Measurements from ENCODE around the gene MAGEA2B.
"Not testable (repeated sequence)": the region's sequence is repeated elsewhere in the genome, so short reads cannot be mapped to it uniquely, and the experiment has no call there.

Gene MAGEA2B, protein sequence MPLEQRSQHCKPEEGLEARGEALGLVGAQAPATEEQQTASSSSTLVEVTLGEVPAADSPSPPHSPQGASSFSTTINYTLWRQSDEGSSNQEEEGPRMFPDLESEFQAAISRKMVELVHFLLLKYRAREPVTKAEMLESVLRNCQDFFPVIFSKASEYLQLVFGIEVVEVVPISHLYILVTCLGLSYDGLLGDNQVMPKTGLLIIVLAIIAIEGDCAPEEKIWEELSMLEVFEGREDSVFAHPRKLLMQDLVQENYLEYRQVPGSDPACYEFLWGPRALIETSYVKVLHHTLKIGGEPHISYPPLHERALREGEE

DNA sequence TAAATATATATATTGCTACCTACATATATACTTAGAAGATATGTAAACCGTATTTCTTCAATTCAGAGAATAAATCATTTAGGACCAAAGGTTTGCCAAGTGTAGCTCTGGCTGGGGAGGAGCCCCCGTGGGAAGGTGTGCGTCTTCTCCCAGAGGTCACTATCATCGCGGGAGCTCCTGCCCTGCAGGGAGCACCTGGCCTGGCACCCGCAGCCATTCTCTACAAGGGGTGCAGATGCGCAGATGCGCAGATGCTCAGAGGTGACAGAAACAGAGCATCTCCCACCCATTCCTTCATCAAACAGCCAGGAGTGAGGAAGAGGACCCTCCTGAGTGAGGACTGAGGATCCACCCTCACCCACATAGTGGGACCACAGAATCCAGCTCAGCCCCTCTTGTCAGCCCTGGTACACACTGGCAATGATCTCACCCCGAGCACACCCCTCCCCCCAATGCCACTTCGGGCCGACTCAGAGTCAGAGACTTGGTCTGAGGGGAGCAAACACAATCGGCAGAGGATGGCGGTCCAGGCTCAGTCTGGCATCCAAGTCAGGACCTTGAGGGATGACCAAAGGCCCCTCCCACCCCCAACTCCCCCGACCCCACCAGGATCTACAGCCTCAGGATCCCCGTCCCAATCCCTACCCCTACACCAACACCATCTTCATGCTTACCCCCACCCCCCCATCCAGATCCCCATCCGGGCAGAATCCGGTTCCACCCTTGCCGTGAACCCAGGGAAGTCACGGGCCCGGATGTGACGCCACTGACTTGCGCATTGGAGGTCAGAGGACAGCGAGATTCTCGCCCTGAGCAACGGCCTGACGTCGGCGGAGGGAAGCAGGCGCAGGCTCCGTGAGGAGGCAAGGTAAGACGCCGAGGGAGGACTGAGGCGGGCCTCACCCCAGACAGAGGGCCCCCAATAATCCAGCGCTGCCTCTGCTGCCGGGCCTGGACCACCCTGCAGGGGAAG lies at the start of gene MAGEA2B:
TSS of gene MAGEA2B (plus strand) at position 814 of the 973 bp plus-strand sequence. CDS start 2,479 bp downstream, outside the sequence.
- not testable (repeated sequence) for DNase-seq

DNA sequence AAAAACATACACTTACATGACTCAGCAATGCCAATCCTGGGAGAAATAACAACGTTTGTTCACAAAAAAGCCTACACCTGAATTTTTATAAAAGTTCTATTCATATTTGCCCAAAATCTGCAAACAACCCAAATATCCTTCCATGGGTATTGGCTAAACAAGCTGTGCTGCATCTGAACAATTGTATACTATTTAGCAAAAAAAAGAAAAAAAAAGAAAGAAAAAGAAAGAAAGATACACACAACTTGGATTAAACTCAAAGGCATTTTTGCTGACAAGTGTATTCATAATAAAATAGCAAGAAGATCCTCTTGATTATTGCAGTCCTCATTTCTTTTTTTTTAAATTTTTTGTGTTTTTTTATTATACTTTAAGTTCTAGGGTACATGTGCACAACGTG lies 40.3 kb upstream of the MAGEA2B start:
- DNase-seq: no peak

DNA sequence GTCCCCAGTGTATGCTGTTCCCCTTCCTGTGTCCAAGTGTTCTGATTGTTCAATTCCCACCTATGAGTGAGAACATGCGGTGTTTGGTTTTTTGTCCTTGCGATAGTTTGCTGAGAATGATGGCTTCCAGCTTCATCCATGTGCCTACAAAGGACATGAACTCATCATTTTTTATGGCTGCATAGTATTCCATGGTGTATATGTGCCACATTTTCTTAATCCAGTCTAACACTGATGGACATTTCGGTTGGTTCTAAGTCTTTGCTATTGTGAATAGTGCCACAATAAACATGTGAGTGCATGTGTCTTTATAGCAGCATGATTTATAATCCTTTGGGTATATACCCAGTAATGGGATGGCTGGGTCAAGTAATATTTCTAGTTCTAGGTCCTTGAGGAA lies 39.8 kb upstream of the MAGEA2B start:
- DNase-seq: not testable (repeated sequence)

DNA sequence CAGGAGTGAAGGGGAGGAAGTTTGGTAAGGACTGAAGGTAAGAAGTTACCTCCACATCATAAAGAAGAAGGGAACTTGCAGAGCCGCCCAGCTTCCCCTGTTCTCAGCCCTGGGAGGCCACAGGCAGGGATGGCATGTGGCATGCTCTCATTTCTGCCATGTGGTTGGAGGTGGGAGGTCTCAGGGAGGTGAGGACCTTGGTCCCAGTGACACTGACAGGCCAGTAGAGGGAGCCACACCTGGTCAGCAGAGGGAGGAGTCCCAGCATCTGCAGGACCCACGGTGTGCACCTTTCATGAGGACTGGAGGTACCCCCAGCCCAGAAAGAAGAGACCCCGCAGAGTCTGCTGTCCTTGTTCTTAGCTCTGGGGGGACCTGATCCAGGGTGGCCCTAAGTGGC lies 33.4 kb upstream of the MAGEA2B start:
- DNase-seq: not testable (repeated sequence)

DNA sequence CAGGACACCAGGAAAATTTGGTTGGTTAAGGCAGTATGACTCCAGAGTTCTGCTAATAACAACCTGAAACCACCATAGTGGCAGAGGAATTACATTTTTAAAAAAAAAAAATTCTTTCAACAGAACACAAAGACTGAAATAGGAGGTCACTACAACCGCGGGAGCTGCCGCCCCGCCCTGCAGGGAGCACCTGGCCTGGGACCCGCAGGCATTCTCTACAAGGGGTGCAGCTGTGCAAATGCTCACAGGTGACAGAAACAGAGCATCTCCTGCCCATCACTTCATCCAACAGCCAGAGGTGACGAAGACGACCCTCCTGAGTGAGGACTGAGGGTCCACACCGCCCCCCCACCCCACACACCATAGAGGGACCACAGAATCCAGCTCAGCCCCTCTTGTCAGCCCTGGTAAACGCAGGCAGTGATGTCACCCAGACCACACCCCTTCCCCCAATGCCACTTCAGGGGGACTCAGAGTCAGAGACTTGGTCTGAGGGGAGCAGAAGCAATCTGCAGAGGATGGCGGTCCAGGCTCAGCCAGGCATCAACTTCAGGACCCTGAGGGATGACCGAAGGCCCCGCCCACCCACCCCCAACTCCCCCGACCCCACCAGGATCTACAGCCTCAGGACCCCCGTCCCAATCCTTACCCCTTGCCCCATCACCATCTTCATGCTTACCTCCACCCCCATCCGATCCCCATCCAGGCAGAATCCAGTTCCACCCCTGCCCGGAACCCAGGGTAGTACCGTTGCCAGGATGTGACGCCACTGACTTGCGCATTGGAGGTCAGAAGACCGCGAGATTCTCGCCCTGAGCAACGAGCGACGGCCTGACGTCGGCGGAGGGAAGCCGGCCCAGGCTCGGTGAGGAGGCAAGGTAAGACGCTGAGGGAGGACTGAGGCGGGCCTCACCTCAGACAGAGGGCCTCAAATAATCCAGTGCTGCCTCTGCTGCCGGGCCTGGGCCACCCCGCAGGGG lies 16.2 kb upstream of the MAGEA2B start, which contains the start of gene MAGEA3:
TSS of gene MAGEA3 (plus strand) at position 843 of the 980 bp plus-strand sequence. CDS start 2,039 bp downstream, outside the sequence.
- not testable (repeated sequence) for DNase-seq

DNA sequence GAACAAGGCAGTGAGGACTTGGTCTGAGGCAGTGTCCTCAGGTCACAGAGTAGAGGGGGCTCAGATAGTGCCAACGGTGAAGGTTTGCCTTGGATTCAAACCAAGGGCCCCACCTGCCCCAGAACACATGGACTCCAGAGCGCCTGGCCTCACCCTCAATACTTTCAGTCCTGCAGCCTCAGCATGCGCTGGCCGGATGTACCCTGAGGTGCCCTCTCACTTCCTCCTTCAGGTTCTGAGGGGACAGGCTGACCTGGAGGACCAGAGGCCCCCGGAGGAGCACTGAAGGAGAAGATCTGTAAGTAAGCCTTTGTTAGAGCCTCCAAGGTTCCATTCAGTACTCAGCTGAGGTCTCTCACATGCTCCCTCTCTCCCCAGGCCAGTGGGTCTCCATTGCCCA lies 14.0 kb upstream of the MAGEA2B start:
- not testable (repeated sequence) for DNase-seq

DNA sequence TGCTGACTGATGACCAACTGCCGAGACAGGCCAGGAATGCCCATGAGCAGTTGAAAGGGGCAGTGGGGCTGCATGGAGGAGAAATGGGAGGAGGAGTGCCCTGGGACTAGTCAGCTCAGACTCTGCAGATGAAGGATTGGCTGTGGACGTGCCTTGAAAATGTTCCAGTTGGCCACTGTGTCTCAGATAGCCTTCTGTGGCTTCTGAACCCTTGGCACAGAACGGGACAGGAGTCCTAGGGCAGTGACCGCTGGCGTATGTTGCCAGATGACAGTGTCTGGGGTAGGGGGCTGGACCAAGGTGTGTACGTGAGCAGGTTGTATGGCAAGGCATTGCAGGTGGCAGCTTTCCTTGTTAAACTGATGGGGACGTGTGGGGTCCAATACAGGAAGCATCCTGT lies 7.9 kb upstream of the MAGEA2B start:
- DNase-seq: not testable (repeated sequence)

DNA sequence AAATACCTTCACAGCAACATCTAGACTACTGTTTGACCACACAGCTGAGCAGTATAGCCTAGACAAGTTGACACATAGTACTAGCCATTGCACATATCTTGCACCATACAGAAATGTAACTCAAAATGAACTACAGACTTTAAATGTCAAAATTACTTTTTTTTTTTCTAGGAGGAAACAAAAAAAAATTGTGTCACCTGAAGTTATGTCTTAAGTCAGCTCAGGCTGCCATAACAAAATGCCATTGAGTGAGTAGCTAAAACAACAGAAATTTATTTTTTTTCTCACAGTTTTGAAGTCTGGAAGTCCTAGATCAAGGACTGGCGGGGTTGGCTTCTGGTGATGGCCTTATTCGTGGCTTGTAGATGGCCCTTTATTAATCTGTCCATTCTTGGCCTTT lies 5.3 kb upstream of the MAGEA2B start, which contains the start of gene CSAG2:
TSS of gene CSAG2 (minus strand) at position 101 of the 400 bp plus-strand sequence. CDS start 161 bp downstream, outside the sequence.
- not testable (repeated sequence) for DNase-seq

DNA sequence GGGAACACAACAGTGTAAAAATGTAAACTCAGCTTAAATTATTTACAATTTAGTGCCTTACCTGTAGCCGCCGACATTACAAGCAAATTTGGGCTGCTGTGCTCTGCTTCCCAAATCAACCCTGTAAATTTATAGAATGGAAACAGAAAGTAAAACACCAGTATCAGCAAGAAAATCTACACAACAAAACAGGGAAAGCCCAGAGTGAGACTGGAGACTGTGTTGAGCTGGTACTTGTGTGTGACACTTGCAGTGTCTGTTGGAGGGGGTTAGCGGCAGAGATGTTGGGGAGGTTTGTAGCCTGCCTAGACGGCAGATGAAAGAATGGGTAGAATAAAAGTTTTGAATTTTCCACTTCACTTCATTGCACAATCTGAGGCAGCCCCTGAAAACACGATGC lies 1.2 kb upstream of the MAGEA2B start:
- DNase-seq: not testable (repeated sequence)

DNA sequence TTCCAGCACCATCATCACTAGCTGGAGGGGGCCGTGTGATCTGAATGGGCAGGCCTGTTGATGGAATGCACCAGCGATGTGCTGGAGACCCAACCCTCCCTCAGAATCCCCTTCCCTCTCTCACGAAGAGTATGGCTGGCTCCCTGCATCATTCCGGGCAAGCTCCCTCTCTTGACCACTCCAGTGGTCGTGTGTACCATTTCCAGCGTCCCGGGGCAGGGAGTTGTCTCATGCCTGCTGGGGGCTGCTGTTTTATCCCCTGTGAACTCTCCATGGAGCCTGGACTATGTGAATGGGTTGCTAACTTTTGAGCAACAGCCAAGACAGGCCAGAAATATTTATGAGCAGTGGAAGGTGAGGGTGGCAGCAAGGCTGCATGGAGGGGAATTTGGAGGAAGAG lies 11.0 kb downstream of the MAGEA2B start:
- no peak for DNase-seq

DNA sequence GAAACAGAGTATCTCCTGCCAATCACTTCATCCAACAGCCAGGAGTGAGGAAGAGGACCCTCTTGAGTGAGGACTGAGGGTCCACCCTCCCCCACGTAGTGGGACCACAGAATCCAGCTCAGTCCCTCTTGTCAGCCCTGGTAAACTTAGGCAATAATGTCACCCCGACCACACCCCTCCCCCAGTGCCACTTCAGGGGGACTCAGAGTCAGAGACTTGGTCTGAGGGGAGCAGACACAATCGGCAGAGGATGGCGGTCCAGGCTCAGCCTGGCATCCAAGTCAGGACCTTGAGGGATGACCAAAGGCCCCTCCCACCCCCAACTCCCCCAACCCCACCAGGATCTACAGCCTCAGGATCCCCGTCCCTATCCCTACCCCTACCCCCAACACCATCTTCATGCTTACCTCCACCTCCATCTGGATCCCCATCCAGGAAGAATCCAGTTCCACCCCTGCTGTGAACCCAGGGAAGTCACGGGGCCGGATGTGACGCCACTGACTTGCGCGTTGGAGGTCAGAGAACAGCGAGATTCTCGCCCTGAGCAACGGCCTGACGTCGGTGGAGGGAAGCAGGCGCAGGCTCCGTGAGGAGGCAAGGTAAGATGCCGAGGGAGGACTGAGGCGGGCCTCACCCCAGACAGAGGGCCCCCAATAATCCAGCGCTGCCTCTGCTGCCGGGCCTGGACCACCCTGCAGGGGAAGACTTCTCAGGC lies 19.0 kb downstream of the MAGEA2B start, which contains the start of the genes CSAG1 and MAGEA12:
TSS of gene CSAG1 (minus strand) at position 461 of the 715 bp plus-strand sequence. CDS start 1,261 bp downstream, outside the sequence.
TSS of gene MAGEA12 (plus strand) at position 497 of the 715 bp plus-strand sequence. CDS start 2,405 bp downstream, outside the sequence.
- no peak for DNase-seq

DNA sequence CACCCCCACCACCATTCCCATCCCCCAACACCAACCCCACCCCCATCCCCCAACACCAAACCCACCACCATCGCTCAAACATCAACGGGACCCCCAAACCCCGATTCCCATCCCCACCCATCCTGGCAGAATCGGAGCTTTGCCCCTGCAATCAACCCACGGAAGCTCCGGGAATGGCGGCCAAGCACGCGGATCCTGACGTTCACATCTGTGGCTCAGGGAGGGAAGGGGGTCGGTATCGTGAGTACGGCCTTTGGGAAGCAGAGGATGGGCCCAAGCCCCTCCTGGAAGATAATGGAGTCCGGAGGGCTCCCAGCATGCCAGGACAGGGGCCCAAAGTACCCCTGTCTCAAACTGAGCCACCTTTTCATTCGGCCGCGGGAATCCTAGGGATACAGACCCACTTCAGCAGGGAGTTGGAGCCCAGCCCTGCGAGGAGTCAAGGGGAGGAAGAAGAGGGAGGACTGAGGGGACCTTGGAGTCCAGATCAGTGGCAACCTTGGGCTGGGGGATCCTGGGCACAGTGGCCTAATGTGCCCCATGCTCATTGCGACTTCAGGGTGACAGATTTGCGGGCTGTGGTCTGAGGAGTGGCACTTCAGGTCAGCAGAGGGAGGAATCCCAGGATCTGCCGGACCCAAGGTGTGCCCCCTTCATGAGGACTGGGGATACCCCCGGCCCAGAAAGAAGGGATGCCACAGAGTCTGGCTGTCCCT lies 19.9 kb downstream of the MAGEA2B start:
- not testable (repeated sequence) for DNase-seq

DNA sequence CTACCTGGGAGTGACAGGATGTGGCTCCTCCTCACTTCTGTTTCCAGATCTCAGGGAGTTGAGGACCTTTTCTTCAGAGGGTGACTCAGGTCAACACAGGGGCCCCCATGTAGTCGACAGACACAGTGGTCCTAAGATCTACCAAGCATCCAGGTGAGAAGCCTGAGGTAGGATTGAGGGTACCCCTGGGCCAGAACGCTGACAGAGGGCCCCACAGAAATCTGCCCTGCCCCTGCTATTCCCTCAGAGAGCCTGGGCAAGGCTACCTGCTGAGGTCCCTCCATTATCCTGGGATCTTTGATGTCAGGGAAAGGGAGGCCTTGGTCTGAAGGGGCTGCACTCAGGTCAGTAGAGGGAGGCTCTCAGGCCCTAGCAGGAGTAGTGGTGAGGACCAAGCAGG lies 20.7 kb downstream of the MAGEA2B start:
- DNase-seq: no peak

DNA sequence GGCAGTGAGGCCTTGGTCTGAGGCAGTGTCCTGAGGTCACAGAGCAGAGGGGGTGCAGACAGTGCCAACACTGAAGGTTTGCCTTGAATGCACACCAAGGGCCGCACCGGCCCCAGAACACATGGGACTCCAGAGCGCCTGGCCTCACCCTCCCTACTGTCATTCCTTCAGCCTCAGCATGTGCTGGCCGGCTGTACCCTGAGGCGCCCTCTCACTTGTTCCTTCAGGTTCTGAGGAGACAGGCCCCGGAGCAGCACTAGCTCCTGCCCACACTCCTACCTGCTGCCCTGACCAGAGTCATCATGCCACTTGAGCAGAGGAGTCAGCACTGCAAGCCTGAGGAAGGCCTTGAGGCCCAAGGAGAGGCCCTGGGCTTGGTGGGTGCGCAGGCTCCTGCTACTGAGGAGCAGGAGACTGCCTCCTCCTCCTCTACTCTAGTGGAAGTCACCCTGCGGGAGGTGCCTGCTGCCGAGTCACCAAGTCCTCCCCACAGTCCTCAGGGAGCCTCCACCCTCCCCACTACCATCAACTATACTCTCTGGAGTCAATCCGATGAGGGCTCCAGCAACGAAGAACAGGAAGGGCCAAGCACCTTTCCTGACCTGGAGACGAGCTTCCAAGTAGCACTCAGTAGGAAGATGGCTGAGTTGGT lies 21.6 kb downstream of the MAGEA2B start:
- no peak for DNase-seq

DNA sequence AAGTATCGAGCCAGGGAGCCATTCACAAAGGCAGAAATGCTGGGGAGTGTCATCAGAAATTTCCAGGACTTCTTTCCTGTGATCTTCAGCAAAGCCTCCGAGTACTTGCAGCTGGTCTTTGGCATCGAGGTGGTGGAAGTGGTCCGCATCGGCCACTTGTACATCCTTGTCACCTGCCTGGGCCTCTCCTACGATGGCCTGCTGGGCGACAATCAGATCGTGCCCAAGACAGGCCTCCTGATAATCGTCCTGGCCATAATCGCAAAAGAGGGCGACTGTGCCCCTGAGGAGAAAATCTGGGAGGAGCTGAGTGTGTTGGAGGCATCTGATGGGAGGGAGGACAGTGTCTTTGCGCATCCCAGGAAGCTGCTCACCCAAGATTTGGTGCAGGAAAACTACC lies 22.1 kb downstream of the MAGEA2B start:
- not testable (repeated sequence) for DNase-seq

DNA sequence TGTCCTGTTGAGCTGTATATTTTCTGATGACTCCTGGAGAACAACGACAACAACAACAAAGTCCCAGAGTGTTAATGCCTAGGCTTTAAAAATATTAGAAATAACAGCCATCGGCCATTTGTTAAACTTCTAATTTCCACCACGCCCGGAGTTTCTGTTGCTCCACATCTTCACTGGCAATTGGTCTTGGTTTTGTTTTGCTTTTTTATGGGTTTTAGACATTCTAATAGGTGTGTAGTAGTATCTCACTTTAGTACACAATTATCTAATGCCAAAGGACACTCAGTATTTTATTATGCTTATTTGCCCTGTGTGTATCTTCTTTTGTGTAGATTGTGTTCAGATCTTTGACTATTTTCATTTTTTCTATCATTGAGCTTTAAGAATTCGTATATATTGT lies 24.1 kb downstream of the MAGEA2B start:
- DNase-seq: no peak

DNA sequence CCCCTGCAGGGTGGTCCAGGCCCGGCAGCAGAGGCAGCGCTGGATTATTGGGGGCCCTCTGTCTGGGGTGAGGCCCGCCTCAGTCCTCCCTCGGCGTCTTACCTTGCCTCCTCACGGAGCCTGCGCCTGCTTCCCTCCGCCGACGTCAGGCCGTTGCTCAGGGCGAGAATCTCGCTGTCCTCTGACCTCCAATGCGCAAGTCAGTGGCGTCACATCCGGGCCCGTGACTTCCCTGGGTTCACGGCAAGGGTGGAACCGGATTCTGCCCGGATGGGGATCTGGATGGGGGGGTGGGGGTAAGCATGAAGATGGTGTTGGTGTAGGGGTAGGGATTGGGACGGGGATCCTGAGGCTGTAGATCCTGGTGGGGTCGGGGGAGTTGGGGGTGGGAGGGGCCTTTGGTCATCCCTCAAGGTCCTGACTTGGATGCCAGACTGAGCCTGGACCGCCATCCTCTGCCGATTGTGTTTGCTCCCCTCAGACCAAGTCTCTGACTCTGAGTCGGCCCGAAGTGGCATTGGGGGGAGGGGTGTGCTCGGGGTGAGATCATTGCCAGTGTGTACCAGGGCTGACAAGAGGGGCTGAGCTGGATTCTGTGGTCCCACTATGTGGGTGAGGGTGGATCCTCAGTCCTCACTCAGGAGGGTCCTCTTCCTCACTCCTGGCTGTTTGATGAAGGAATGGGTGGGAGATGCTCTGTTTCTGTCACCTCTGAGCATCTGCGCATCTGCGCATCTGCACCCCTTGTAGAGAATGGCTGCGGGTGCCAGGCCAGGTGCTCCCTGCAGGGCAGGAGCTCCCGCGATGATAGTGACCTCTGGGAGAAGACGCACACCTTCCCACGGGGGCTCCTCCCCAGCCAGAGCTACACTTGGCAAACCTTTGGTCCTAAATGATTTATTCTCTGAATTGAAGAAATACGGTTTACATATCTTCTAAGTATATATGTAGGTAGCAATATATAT lies 39.5 kb downstream of the MAGEA2B start, which contains the start of gene MAGEA2:
TSS of gene MAGEA2 (minus strand) at position 157 of the 965 bp plus-strand sequence. CDS start 2,479 bp downstream, outside the sequence.
- DNase-seq: not testable (repeated sequence)

DNA sequence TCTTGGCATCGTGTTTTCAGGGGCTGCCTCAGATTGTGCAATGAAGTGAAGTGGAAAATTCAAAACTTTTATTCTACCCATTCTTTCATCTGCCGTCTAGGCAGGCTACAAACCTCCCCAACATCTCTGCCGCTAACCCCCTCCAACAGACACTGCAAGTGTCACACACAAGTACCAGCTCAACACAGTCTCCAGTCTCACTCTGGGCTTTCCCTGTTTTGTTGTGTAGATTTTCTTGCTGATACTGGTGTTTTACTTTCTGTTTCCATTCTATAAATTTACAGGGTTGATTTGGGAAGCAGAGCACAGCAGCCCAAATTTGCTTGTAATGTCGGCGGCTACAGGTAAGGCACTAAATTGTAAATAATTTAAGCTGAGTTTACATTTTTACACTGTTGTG lies 40.4 kb downstream of the MAGEA2B start:
- not testable (repeated sequence) for DNase-seq
